Thyroid gland (tissue), 4 donors: ENCODE results near the gene ISYNA1. TPM values are rescaled to one million over a fixed set of nuclear protein-coding genes. Genes with fewer than 3 reads are reported as not detected.

Source experiments
- DNase-seq, 2 donors: peaks; one replicate each; pipeline ENCODE4 v3.0.0-alpha.2; 2019
- H3K27ac ChIP-seq, 3 donors: fragments of 200-600 bp; sonication (generic); 1 replicate in 2 of 3; 2 replicates in 1 of 3; pipeline ENCODE4 v1.5.1; 2016 to 2019; ENCODE audit warnings: mild to moderate bottlenecking in 1 of 3, moderate library complexity in 1 of 3
- H3K27me3 ChIP-seq: fragments of 200-600 bp; sonication (generic); one replicate; pipeline ENCODE4 v1.5.1; 2019
- H3K36me3 ChIP-seq, 2 donors: fragments of 200-600 bp; sonication (generic); one replicate each; pipeline ENCODE4 v1.5.1; 2016 to 2019
- H3K4me1 ChIP-seq, 2 donors: fragments of 200-600 bp; sonication (generic); one replicate each; pipeline ENCODE4 v1.5.1; 2017 to 2019
- H3K4me3 ChIP-seq, 3 donors: fragments of 200-600 bp; sonication (generic); replicated peaks in 1 of 3; 1 replicate in 2 of 3; 2 replicates in 1 of 3; pipeline ENCODE4 v1.5.1; 2016; ENCODE audit warnings: mild to moderate bottlenecking in 1 of 3
- H3K9me3 ChIP-seq: fragments of 200-600 bp; sonication (generic); one replicate; pipeline ENCODE4 v1.5.1; 2017
- POLR2A ChIP-seq, 2 donors: fragments of 450-650 bp; IDR thresholded peaks; one replicate each; pipeline ENCODE4 v1.6.1; 2017; ENCODE audit warnings: antibody characterized with exemption in 2 of 2, mild to moderate bottlenecking in 2 of 2, moderate library complexity in 1 of 2
- WGBS, 2 donors: methylation state at CpG; one replicate each; pipeline ENCODE4 v1.1.5; 2017; 5-methylcytosine and 5-hydroxymethylcytosine counted together
- intact Hi-C: fragments of 100-400 bp; cut with DNase I; formaldehyde crosslinking; loops from one replicate; pipeline ENCODE4 v1.15.1; 2023
- total RNA-seq, 4 donors: library from RNA; depleted of rRNA; stranded (reverse); fragments of >200 nt; gene quantifications; one replicate each; pipeline ENCODE4 v1.2.3, GENCODE V29; 2016
- TF ChIP-seq, protein P1 (sequence below), 6 experiments: fragments of 200-600 bp in 3 of 6; fragments of 450-650 bp in 3 of 6; sonication (generic) in 3 of 6; IDR thresholded peaks; one replicate each; pipeline ENCODE4 v1.5.1; 2016 to 2019; ENCODE audit warnings: antibody characterized with exemption in 6 of 6, mild to moderate bottlenecking in 2 of 6, inconsistent platforms in 1 of 6, moderate library complexity in 1 of 6

The ISYNA1 gene
- total RNA-seq, 4 donors from 2014 or later: 12.7 to 24.2 (median 22.9) TPM

DNA sequence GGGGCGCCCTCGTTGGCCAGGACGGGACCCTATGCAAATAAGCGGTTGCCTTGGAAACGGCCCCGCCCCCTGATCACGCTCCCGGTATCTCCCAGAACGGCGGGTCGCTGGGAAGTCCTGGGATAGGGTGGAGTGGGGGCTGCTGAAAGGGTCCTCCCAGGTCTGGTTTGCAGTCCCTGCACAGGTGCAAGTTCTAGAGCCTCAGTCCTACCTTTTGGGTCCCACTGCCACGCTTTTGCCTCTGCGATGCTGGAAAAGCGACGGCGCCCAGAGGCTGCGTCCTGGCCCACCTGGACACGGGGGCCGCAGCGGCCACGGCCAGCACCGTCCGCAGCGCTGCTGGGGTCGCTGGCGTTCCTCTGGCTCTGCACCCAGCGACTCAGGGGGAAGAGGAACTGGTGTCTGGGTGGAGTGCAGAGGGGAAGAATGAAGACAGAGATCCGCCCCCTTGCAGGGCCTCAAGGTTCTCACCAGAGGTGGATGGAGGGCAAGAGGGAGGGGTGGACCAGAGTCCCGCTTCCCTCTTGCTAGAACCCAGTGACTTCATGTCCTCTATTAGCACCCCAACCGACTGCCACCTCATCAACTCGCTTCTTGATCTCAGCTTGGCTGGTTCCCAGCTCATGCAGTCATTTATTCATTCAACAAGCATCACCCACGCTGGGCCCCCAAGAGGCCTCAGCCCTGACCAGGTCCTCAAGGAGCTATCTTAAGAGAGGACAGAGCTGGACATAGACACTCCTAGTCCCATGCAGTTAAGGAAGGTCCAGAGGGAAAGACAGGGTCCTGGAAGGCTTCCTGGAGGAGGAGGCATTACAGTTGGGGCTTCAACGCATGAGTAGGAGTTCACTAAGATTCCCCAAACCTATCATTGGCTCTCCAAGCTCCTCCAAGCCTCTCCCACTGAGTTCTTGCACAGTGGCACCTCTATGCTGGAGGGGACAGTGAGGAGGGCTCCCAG lies 40.4 kb downstream of the ISYNA1 start, which contains the start of gene LRRC25:
TSS of gene LRRC25 (minus strand) at position 381 of the 961 bp plus-strand sequence. CDS start 659 bp downstream, outside the sequence.
- no peak within 1 kb of the TSS for H3K4me3 ChIP-seq
- no peaks in the 10 kb centered on the region for H3K36me3 ChIP-seq
- 20 to 26% methylated on average over 28 to 32 of the region's 33 CpGs for WGBS, 2 donors
- TF ChIP-seq POLR2A (IDR thresholded peaks at IDR 0.05): no peak
- TF ChIP-seq, protein P1, sequence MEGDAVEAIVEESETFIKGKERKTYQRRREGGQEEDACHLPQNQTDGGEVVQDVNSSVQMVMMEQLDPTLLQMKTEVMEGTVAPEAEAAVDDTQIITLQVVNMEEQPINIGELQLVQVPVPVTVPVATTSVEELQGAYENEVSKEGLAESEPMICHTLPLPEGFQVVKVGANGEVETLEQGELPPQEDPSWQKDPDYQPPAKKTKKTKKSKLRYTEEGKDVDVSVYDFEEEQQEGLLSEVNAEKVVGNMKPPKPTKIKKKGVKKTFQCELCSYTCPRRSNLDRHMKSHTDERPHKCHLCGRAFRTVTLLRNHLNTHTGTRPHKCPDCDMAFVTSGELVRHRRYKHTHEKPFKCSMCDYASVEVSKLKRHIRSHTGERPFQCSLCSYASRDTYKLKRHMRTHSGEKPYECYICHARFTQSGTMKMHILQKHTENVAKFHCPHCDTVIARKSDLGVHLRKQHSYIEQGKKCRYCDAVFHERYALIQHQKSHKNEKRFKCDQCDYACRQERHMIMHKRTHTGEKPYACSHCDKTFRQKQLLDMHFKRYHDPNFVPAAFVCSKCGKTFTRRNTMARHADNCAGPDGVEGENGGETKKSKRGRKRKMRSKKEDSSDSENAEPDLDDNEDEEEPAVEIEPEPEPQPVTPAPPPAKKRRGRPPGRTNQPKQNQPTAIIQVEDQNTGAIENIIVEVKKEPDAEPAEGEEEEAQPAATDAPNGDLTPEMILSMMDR (IDR thresholded peaks at IDR 0.05): no peak
- no peak within 1 kb of the TSS for H3K27ac ChIP-seq
- DNase-seq: peak in 1 of 2 donors; percentile 29
- H3K9me3 ChIP-seq: no peaks in the 10 kb centered on the region
- peaks cover 0 to 11% of the 10 kb centered on the region in 2 donors for H3K4me1 ChIP-seq
- no peaks in the 10 kb centered on the region for H3K27me3 ChIP-seq
- intact Hi-C loops: no loop called here

GRCh38 chr19:18396471-18397241 lies 41.3 kb downstream of the ISYNA1 start:
- Histone ChIP-seq H3K4me1 (peaks cover 0 to 11% of the 10 kb centered on the region in 2 donors), H3K27ac (no peak overlapping the region), H3K4me3 (no peak overlapping the region), H3K9me3 (no peaks in the 10 kb centered on the region), H3K36me3 (no peaks in the 10 kb centered on the region), H3K27me3 (no peaks in the 10 kb centered on the region)
- WGBS, 2 donors: 53 to 79% methylated on average over 16 to 18 of the region's 37 CpGs
- DNase-seq: no peak
- TF ChIP-seq POLR2A (IDR thresholded peaks at IDR 0.05): no peak
- TF ChIP-seq, protein P1 (IDR thresholded peaks at IDR 0.05): no peak
- intact Hi-C loops: no loop called here

DNA sequence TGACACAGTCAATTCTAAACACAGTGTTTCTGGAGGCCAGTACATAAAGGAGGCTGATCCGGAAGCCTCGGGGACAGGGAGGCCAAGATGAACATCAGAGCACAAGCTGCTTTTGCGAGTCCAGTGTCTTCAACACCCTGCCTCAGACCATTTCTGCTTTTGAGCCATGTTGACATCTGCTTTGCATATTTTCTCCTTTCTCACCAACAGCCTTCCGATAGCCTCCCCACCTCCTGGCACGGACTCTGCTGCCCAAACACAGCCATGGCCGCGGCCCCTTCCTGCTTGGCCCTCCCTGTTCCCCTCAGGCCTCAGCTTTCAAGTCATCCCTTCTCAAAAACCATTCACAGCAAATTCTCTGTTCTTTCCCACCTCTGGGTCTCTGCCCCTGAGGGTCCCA lies 44.1 kb downstream of the ISYNA1 start:
- H3K4me1 ChIP-seq: peaks cover 0 to 5% of the 10 kb centered on the region in 2 donors
- no peaks in the 10 kb centered on the region for H3K36me3 ChIP-seq
- intact Hi-C loops: no loop called here
- no peaks in the 10 kb centered on the region for H3K27me3 ChIP-seq
- H3K9me3 ChIP-seq: no peaks in the 10 kb centered on the region
- no peak overlapping the region for H3K27ac ChIP-seq
- WGBS, 2 donors: 75 to 77% methylated on average over 7 of the region's 7 CpGs
- TF ChIP-seq, protein P1 (IDR thresholded peaks at IDR 0.05): no peak
- no peak for TF ChIP-seq POLR2A (IDR thresholded peaks at IDR 0.05)
- no peak overlapping the region for H3K4me3 ChIP-seq
- DNase-seq: no peak

DNA sequence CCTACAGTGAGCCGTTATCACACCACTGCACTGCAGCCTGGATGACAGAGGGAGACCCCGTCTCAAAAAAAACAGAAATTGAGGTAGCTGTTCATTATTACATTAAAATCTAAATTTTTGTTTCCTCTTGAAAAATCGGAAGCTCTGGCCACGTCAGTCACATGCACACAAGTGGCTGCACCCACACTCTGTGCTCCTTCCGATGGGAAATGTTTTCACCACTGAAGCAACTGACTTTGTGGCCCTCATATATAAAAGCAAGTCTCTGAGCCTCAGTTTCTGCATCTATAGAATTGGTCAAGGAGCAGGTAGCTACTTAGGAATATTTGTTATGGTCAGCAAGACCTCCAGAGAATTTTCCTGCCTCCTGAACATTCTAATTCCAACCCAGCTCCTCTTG lies 45.0 kb downstream of the ISYNA1 start:
- no peak for TF ChIP-seq POLR2A (IDR thresholded peaks at IDR 0.05)
- TF ChIP-seq, protein P1 (IDR thresholded peaks at IDR 0.05): no peak
- H3K27ac ChIP-seq: no peak overlapping the region
- H3K9me3 ChIP-seq: no peaks in the 10 kb centered on the region
- 71 to 79% methylated on average over 5 of the region's 5 CpGs for WGBS, 2 donors
- H3K4me3 ChIP-seq: no peak overlapping the region
- no peaks in the 10 kb centered on the region for H3K36me3 ChIP-seq
- no peak for DNase-seq
- H3K27me3 ChIP-seq: no peaks in the 10 kb centered on the region
- intact Hi-C loops: no loop called here
- peaks cover 4 to 14% of the 10 kb centered on the region in 2 donors for H3K4me1 ChIP-seq
